Colon (tissue), 2 donors: Measurements from ENCODE around the gene FHAD1.

Experiments
- FAIRE-seq: peaks from 2 replicates; lab custom pipeline; 2012; peaks lifted over from hg19 to GRCh38; lab: Jason Lieb, UNC
- donor health status: control.
- donor health status: control.

The FHAD1 gene

GRCh38 chr1:15326691-15327588, 79.9 kb downstream of the FHAD1 start:
- no peak for FAIRE-seq

GRCh38 chr1:15328351-15329103, 81.5 kb downstream of the FHAD1 start:
- FAIRE-seq = no peak

- FAIRE-seq = no peak
These were observed 82.2 kb downstream of the FHAD1 start for GRCh38 chr1:15329104-15329820.

- no peak for FAIRE-seq
These were observed 83.0 kb downstream of the FHAD1 start for GRCh38 chr1:15330028-15330427.

- no peak for FAIRE-seq
These were observed 84.2 kb downstream of the FHAD1 start for GRCh38 chr1:15331180-15331579.

DNA sequence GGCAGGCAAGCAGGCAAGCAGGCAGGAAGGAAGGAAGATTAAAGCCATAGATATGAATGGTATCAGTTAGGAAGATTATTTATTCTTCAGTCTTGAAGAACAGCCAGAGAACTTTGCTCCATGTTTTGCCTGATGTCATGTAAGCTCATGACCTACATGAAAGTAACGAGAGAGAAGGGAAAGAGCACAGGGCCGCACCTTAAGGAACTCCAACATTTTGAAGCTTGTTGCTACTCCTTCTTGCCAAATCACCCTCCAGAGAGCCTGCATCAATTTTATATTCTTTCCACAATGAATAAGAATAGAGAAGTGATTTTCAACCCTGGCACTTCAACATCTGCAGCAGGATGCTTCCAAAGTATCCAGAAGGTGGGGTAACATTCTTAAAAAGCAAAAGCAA, 84.7 kb downstream of the FHAD1 start:
- no peak for FAIRE-seq

DNA sequence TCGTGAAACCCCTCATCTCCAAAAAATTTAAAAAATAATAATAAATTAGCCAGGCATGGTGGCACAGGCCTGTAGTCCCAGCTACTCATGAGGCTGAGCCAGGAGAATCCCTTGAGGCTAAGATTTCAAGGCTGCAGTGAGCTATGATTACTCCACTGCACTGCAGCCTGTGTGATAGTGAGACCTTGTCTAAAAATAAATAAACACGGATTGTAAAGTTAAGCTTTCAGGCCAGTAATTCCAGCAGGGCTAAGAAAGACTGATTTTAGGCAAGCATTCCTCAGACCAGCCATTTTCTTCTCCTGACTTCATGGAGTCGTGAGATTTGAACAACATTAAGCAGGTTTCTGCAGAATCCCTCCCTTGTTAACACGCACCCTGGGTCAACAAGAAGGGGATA, 85.5 kb downstream of the FHAD1 start:
- no peak for FAIRE-seq

DNA sequence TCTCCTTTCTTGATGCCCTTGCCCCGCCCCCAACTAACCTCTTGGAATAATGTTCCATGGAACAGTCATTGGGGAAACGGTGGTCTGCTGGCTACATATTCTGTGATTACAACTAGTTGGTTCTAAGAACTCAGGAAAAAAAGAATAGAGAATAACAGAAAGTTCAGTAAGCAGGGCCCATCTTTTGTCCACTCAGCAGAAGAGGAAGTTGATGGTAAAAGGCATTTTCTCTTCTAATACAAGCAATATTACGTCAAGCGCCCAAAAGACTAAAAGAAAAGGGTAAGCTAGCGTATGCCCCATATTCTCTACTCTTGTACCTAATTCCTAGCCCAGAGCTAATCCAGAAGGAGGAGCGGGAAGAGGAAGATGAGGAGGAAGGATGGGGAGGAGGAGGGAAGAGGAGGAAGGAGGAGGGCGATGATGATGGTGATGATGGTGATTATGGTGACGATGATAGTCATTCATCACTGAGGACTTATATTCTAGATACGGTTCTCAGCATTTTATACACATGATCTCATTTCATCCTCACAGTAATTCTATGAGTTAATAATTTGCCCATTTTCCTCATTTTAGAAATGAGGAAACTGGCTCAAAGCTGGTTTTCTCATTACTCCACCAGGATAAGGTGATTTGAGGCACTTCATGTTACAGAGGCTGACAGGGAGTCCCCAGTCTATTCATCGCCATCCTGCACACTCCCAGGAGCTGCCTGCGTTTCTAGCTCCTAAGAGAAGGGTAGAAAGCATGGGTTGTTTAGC, 86.1 kb downstream of the FHAD1 start:
- no peak for FAIRE-seq

- no peak for FAIRE-seq
These were observed 88.0 kb downstream of the FHAD1 start for GRCh38 chr1:15334995-15335394.

- no peak for FAIRE-seq
These were observed 89.8 kb downstream of the FHAD1 start for GRCh38 chr1:15336866-15337265.

DNA sequence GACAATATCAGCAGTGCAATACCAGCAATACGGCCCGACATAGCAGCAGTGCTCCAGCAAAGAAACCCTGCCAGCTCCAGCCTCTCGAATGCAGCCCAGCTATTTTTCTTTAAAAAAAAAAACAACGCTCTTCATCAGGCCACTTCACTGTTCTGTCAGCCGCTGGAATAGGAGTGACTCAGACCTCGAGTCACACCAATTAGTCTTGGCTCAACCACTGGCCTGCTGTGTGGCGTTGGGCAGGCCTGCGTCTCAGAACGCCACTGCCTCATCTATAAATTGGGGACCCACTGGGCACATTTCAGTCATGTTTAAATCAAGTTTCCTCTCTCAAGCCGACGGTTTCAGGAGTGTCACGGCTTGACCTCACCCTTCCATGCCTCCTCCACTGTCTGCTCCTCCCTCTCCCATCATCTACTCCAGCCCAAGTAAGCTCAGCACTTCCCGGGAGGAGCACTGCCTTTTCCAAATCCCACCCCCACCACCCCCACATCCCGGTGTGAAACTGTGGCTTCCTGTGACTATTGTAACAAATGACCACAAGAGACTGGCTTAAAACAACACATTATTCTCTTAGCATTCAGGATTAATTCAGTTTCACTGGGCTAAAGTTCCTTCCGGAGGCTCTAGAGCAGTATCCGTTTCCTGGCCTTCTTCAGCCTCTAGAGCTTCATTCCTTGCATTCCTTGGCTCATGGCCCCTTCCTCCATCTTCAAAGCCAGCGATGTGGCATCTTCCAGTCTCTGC, 90.8 kb downstream of the FHAD1 start:
- FAIRE-seq = no peak

- FAIRE-seq = no peak
These were observed 92.5 kb downstream of the FHAD1 start for GRCh38 chr1:15339570-15339969.

- no peak for FAIRE-seq
These were observed 94.2 kb downstream of the FHAD1 start for GRCh38 chr1:15341228-15341627.

- FAIRE-seq = no peak
These were observed 94.8 kb downstream of the FHAD1 start for GRCh38 chr1:15341634-15342407.

DNA sequence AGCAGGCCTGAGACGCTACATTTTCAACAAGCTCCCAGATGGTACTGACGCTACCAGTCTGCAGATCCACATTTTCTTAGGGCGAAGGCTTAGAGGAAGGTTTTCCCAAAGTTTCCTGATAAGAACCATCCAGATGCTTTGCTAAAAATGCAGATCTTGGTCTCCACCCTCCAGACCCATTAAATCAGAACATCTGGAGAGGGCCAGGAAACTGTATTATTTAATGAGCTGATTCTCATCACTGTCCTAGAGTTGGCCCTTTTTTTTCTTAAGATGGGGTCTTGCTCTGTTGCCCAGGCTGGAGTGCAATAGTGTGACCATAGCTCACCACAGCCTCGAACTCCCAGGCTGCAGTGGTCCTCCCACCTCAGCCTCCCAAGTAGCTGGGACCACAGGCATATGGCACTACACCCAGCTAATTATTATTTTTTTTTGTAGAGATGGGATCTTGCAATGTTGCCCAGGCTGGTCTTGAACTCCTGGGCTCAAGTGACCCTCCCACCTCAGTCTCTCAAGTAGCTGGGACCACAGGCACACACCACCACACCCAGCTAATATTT, 95.5 kb downstream of the FHAD1 start:
- no peak for FAIRE-seq

- no peak for FAIRE-seq
These were observed 96.1 kb downstream of the FHAD1 start for GRCh38 chr1:15343099-15343498.

DNA sequence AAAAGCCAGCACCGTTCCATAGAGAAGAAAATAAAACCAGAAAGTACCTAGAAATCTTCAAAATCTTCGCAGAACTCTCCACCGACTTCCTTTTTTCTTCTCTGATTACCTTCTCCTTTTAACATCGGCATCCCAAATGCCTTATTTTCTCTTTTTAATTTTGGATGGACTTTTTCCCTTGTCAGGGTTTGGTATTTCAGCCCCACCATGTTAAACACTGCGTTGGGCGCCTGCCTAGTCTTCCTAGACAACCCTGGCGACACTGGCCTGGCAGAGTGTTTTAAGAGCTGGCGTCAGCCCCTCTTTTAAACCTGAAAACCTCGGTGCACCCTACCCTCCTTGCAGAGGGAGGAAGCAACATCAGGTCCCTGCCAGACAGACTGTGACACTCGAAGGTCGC, 96.7 kb downstream of the FHAD1 start:
- no peak for FAIRE-seq

DNA sequence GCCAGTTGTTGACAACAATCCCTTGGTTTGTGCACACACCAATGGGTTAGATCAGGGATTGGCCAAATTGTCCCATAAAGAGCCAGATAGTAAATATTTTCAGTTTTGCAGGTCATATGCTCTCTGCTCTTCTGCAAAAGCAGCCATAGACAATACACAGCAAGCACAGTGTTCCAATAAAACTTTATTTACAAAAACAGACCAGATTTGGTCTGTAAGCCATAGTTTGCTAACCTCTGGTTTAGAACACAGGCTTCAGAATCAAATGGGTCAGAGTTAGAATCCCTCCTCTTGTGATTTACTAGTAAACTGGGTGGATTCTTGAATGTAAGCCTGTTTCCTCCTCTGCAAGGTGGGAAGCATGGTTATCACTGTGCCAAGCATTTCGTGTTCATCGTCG, 97.4 kb downstream of the FHAD1 start:
- FAIRE-seq = no peak

- FAIRE-seq = no peak
These were observed 98.0 kb downstream of the FHAD1 start for GRCh38 chr1:15344800-15345704.
